Activated naive CD4-positive, alpha-beta T cell treated with anti-CD3 and anti-CD28 coated beads, Interleukin-2, amount 10 ng/mL, durations not matched to agents 7 days and 5 days (primary cell): Measurements from ENCODE around the gene FAF1.
A peak's percentile ranks its signal among the peaks of the same experiment; 100 is the strongest.

Experiments
- CTCF ChIA-PET: fragments of 350-600 bp; sonication (Branson Sonifier 250); formaldehyde crosslinking; loops from one replicate; lab custom pipeline; 2021; ENCODE audit warnings: antibody characterized with exemption; lab: Charles Lee
- DNase-seq: peaks from one replicate; pipeline ENCODE4 v3.0.0-alpha.2; 2020
- H3K27ac Mint-ChIP-seq: one replicate; pipeline ENCODE4 v1.8.0; 2021; ENCODE audit warnings: mild to moderate bottlenecking, moderate library complexity, mixed read lengths
- H3K27me3 Mint-ChIP-seq: one replicate; pipeline ENCODE4 v1.8.0; 2021; ENCODE audit warnings: mild to moderate bottlenecking, mixed read lengths
- H3K36me3 Mint-ChIP-seq: one replicate; pipeline ENCODE4 v1.8.0; 2021; ENCODE audit warnings: mixed read lengths
- H3K4me1 Mint-ChIP-seq: one replicate; pipeline ENCODE4 v1.8.0; 2021; ENCODE audit warnings: mixed read lengths
- H3K4me3 Mint-ChIP-seq: one replicate; pipeline ENCODE4 v1.8.0; 2021; ENCODE audit warnings: mild to moderate bottlenecking, moderate library complexity, mixed read lengths
- H3K9me3 Mint-ChIP-seq: one replicate; pipeline ENCODE4 v1.8.0; 2021; ENCODE audit warnings: mixed read lengths

Gene FAF1

GRCh38 chr1:50490640-50491039 lies 469.4 kb downstream of the FAF1 start:
- Mint-ChIP-seq H3K27ac (peak overlapping the region; percentile 56), H3K4me3 (no peak overlapping the region), H3K9me3 (no peaks in the 10 kb centered on the region), H3K4me1 (peaks cover 8% of the 10 kb centered on the region), H3K36me3 (peaks cover 28% of the 10 kb centered on the region), H3K27me3 (no peaks in the 10 kb centered on the region)
- CTCF ChIA-PET = interaction anchor here (1.3 kb wide), 1 partner anchor 41 kb away, joined by 3 read pairs; no protein-coding TSS in a partner anchor
- no peak for DNase-seq

- no peak overlapping the region for H3K27ac Mint-ChIP-seq
- H3K9me3 Mint-ChIP-seq = no peaks in the 10 kb centered on the region
- no peak overlapping the region for H3K4me3 Mint-ChIP-seq
- H3K36me3 Mint-ChIP-seq = peaks cover 24% of the 10 kb centered on the region
- H3K4me1 Mint-ChIP-seq = peaks cover 8% of the 10 kb centered on the region
- H3K27me3 Mint-ChIP-seq = no peaks in the 10 kb centered on the region
- DNase-seq = no peak
- CTCF ChIA-PET = no interaction called here
Observed at GRCh38 chr1:50488876-50489275, 471.2 kb downstream of the FAF1 start.

- no peak for DNase-seq
- Mint-ChIP-seq H3K36me3 (peaks cover 29% of the 10 kb centered on the region), H3K4me1 (peaks cover 8% of the 10 kb centered on the region), H3K9me3 (no peaks in the 10 kb centered on the region), H3K27me3 (no peaks in the 10 kb centered on the region), H3K27ac (no peak overlapping the region), H3K4me3 (no peak overlapping the region)
- CTCF ChIA-PET = no interaction called here
Observed at GRCh38 chr1:50488356-50488755, 471.7 kb downstream of the FAF1 start.

GRCh38 chr1:50487725-50488124 lies 472.3 kb downstream of the FAF1 start:
- H3K4me3 Mint-ChIP-seq = no peak overlapping the region
- no peaks in the 10 kb centered on the region for H3K9me3 Mint-ChIP-seq
- peaks cover 8% of the 10 kb centered on the region for H3K4me1 Mint-ChIP-seq
- H3K36me3 Mint-ChIP-seq = peaks cover 29% of the 10 kb centered on the region
- H3K27ac Mint-ChIP-seq = no peak overlapping the region
- CTCF ChIA-PET = no interaction called here
- H3K27me3 Mint-ChIP-seq = no peaks in the 10 kb centered on the region
- no peak for DNase-seq

GRCh38 chr1:50481142-50481736 lies 478.8 kb downstream of the FAF1 start:
- Mint-ChIP-seq H3K4me1 (no peaks in the 10 kb centered on the region), H3K9me3 (no peaks in the 10 kb centered on the region), H3K27ac (no peak overlapping the region), H3K4me3 (no peak overlapping the region), H3K27me3 (no peaks in the 10 kb centered on the region), H3K36me3 (peaks cover 9% of the 10 kb centered on the region)
- no peak for DNase-seq
- CTCF ChIA-PET = no interaction called here

- no peaks in the 10 kb centered on the region for H3K4me1 Mint-ChIP-seq
- no peak overlapping the region for H3K4me3 Mint-ChIP-seq
- no peaks in the 10 kb centered on the region for H3K9me3 Mint-ChIP-seq
- CTCF ChIA-PET = no interaction called here
- H3K36me3 Mint-ChIP-seq = peaks cover 12% of the 10 kb centered on the region
- DNase-seq = no peak
- H3K27ac Mint-ChIP-seq = no peak overlapping the region
- no peaks in the 10 kb centered on the region for H3K27me3 Mint-ChIP-seq
Observed at GRCh38 chr1:50476800-50477199, 483.3 kb downstream of the FAF1 start.

- Mint-ChIP-seq H3K4me3 (no peak overlapping the region), H3K36me3 (peaks cover 18% of the 10 kb centered on the region), H3K27me3 (no peaks in the 10 kb centered on the region), H3K27ac (no peak overlapping the region), H3K9me3 (no peaks in the 10 kb centered on the region), H3K4me1 (no peaks in the 10 kb centered on the region)
- no peak for DNase-seq
- CTCF ChIA-PET = interaction anchor here (0.6 to 0.9 kb wide), 2 partner anchors 12 to 311 kb away, joined by 3 read pairs; no protein-coding TSS in a partner anchor
Observed at GRCh38 chr1:50474859-50475809, 484.9 kb downstream of the FAF1 start.

GRCh38 chr1:50473513-50473912 lies 486.6 kb downstream of the FAF1 start:
- CTCF ChIA-PET = no interaction called here
- H3K27me3 Mint-ChIP-seq = no peaks in the 10 kb centered on the region
- no peak overlapping the region for H3K27ac Mint-ChIP-seq
- no peaks in the 10 kb centered on the region for H3K4me1 Mint-ChIP-seq
- peaks cover 18% of the 10 kb centered on the region for H3K36me3 Mint-ChIP-seq
- no peaks in the 10 kb centered on the region for H3K9me3 Mint-ChIP-seq
- no peak overlapping the region for H3K4me3 Mint-ChIP-seq
- DNase-seq = no peak

- Mint-ChIP-seq H3K4me3 (no peak overlapping the region), H3K9me3 (no peaks in the 10 kb centered on the region), H3K4me1 (no peaks in the 10 kb centered on the region), H3K36me3 (peaks cover 18% of the 10 kb centered on the region), H3K27ac (no peak overlapping the region), H3K27me3 (no peaks in the 10 kb centered on the region)
- DNase-seq = no peak
- CTCF ChIA-PET = no interaction called here
Observed at GRCh38 chr1:50471967-50472366, 488.1 kb downstream of the FAF1 start.

- H3K27me3 Mint-ChIP-seq = no peaks in the 10 kb centered on the region
- no peak for DNase-seq
- H3K9me3 Mint-ChIP-seq = no peaks in the 10 kb centered on the region
- no peak overlapping the region for H3K4me3 Mint-ChIP-seq
- no peak overlapping the region for H3K27ac Mint-ChIP-seq
- CTCF ChIA-PET = no interaction called here
- H3K4me1 Mint-ChIP-seq = no peaks in the 10 kb centered on the region
- H3K36me3 Mint-ChIP-seq = peaks cover 6% of the 10 kb centered on the region
Observed at GRCh38 chr1:50462964-50463363, 497.1 kb downstream of the FAF1 start.

GRCh38 chr1:50458507-50458906 lies 501.6 kb downstream of the FAF1 start:
- Mint-ChIP-seq H3K4me3 (no peak overlapping the region), H3K27ac (no peak overlapping the region)
- CTCF ChIA-PET = interaction anchor here (0.9 kb wide), 1 partner anchor 110 kb away, joined by 3 read pairs; no protein-coding TSS in a partner anchor

GRCh38 chr1:50454911-50455310 lies 505.2 kb downstream of the FAF1 start:
- no peak overlapping the region for H3K27ac Mint-ChIP-seq
- H3K4me1 Mint-ChIP-seq = peaks cover 12% of the 10 kb centered on the region
- DNase-seq = no peak
- CTCF ChIA-PET = no interaction called here
- no peak overlapping the region for H3K4me3 Mint-ChIP-seq
- no peaks in the 10 kb centered on the region for H3K9me3 Mint-ChIP-seq
- no peaks in the 10 kb centered on the region for H3K36me3 Mint-ChIP-seq
- no peaks in the 10 kb centered on the region for H3K27me3 Mint-ChIP-seq

More at GRCh38 chr1:50458507-50458906, 501.6 kb downstream of the FAF1 start:
- DNase-seq = no peak
- peaks cover 5% of the 10 kb centered on the region for H3K36me3 Mint-ChIP-seq
- no peaks in the 10 kb centered on the region for H3K4me1 Mint-ChIP-seq
- H3K9me3 Mint-ChIP-seq = no peaks in the 10 kb centered on the region
- H3K27me3 Mint-ChIP-seq = no peaks in the 10 kb centered on the region

- H3K4me3 Mint-ChIP-seq = no peak overlapping the region
- H3K4me1 Mint-ChIP-seq = peaks cover 12% of the 10 kb centered on the region
- H3K27ac Mint-ChIP-seq = no peak overlapping the region
- no peaks in the 10 kb centered on the region for H3K36me3 Mint-ChIP-seq
- DNase-seq = no peak
- H3K9me3 Mint-ChIP-seq = no peaks in the 10 kb centered on the region
- no peaks in the 10 kb centered on the region for H3K27me3 Mint-ChIP-seq
- CTCF ChIA-PET = no interaction called here
Observed at GRCh38 chr1:50453266-50453665, 506.8 kb downstream of the FAF1 start.

GRCh38 chr1:50452700-50453099 lies 507.4 kb downstream of the FAF1 start:
- Mint-ChIP-seq H3K4me3 (no peak overlapping the region), H3K4me1 (peaks cover 12% of the 10 kb centered on the region), H3K9me3 (no peaks in the 10 kb centered on the region), H3K36me3 (no peaks in the 10 kb centered on the region), H3K27ac (no peak overlapping the region), H3K27me3 (no peaks in the 10 kb centered on the region)
- DNase-seq = no peak
- CTCF ChIA-PET = no interaction called here
